Measurements from ENCODE around the gene GIMD1. TPM values are rescaled to one million over a fixed set of nuclear protein-coding genes. Genes with fewer than 3 reads are reported as not detected.

GIMD1 gene
- polyA plus RNA-seq, 3 donors: not detected

DNA sequence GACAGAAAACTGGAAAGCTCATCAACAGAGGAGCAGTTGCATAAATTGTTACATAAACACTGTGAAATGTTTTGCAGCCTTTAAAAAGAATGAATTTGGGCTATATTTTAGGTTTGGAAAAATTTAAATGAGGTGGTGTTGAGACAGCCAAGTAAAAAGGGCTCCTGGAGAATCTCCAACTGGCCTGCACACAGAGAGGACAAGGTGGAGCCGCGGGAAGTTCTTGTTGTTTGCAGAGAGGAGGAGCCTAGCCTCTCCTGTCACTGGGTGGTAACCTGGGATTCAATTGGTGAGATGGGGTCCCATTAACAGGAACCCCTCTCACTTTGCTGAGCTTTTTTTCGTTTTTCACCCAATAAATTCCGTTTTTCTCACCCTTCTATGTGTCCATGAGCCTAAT, 13.4 kb downstream of the GIMD1 start:
- WGBS (ENCODE audit: insufficient coverage): 100% methylated on average over 4 of the region's 4 CpGs
- H3K36me3 Mint-ChIP-seq: peaks cover 16 to 18% of the 10 kb centered on the region in 2 donors
- no peak overlapping the region for H3K27ac Mint-ChIP-seq
- DNase-seq: no peak
- Histone ChIP-seq H3K4me1 (ENCODE audit: control insufficient read depth in 1 of 2, insufficient read depth in 2 of 2, low read length in 2 of 2) (peaks cover 0 to 8% of the 10 kb centered on the region in 2 donors), H3K27me3 (ENCODE audit: control insufficient read depth in 2 of 2, insufficient read depth in 2 of 2, low read length in 2 of 2) (no peaks in the 10 kb centered on the region), H3K36me3 (replicated peaks in 1 of 2; ENCODE audit: control insufficient read depth in 1 of 2, insufficient read depth in 2 of 2, low read length in 2 of 2) (peaks cover 4 to 23% of the 10 kb centered on the region in 2 donors), H3K79me2 (ENCODE audit: insufficient read depth, low read length) (no peaks in the 10 kb centered on the region), H3K27ac (ENCODE audit: low read depth in 1 of 2, low read length in 2 of 2) (no peak overlapping the region), H3K4me2 (replicated peaks; ENCODE audit: extremely low read depth, low read length, poor library complexity, severe bottlenecking) (no peak overlapping the region), H2AFZ (ENCODE audit: insufficient read depth, low read depth, low read length, poor library complexity, severe bottlenecking) (no peak overlapping the region), H3K4me3 (replicated peaks in 1 of 3; ENCODE audit: low read depth in 2 of 3, low read length in 3 of 3) (no peak overlapping the region), H3K9me3 (replicated peaks in 1 of 2; ENCODE audit: control insufficient read depth in 1 of 2, insufficient read depth in 1 of 2, low read length in 2 of 2) (no peaks in the 10 kb centered on the region), H3K9ac (ENCODE audit: insufficient read depth, low read length, poor library complexity, severe bottlenecking) (no peak overlapping the region), H4K20me1 (ENCODE audit: insufficient read depth, low read length) (no peaks in the 10 kb centered on the region)
- peaks cover 40% of the 10 kb centered on the region for H3K4me1 Mint-ChIP-seq
- H3K27me3 Mint-ChIP-seq (ENCODE audit: low read depth in 3 of 3): no peaks in the 10 kb centered on the region
- intact Hi-C loops (cut with micrococcal nuclease): no loop called here
- no peak overlapping the region for H3K4me3 Mint-ChIP-seq
- TF ChIP-seq, protein P1, sequence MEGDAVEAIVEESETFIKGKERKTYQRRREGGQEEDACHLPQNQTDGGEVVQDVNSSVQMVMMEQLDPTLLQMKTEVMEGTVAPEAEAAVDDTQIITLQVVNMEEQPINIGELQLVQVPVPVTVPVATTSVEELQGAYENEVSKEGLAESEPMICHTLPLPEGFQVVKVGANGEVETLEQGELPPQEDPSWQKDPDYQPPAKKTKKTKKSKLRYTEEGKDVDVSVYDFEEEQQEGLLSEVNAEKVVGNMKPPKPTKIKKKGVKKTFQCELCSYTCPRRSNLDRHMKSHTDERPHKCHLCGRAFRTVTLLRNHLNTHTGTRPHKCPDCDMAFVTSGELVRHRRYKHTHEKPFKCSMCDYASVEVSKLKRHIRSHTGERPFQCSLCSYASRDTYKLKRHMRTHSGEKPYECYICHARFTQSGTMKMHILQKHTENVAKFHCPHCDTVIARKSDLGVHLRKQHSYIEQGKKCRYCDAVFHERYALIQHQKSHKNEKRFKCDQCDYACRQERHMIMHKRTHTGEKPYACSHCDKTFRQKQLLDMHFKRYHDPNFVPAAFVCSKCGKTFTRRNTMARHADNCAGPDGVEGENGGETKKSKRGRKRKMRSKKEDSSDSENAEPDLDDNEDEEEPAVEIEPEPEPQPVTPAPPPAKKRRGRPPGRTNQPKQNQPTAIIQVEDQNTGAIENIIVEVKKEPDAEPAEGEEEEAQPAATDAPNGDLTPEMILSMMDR (IDR thresholded peaks at IDR 0.05): no peak
- no peaks in the 10 kb centered on the region for H3K9me3 Mint-ChIP-seq

DNA sequence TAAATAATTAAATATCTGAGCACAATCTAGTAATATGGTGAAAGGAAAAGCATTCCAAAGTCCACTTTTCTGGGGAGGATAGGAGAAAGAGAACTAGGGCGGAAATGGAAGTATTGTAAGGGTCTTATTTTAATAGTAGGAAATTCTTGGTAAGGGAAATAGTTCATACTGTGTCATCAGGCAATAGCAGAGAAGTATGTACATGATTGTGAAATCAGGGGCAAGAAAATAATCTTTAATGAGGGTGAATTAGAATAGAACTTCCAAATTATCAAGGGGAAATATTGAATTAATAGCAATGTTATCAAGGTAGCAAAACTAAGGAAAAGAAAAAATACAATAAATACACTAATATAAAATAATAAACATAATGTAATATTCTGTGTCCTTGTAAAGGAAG, 14.8 kb downstream of the GIMD1 start:
- Histone ChIP-seq H3K4me1 (ENCODE audit: control insufficient read depth in 1 of 2, insufficient read depth in 2 of 2, low read length in 2 of 2) (peaks cover 0 to 3% of the 10 kb centered on the region in 2 donors), H3K36me3 (replicated peaks in 1 of 2; ENCODE audit: control insufficient read depth in 1 of 2, insufficient read depth in 2 of 2, low read length in 2 of 2) (peaks cover 10 to 36% of the 10 kb centered on the region in 2 donors), H3K27ac (ENCODE audit: low read depth in 1 of 2, low read length in 2 of 2) (no peak overlapping the region), H3K4me3 (replicated peaks in 1 of 3; ENCODE audit: low read depth in 2 of 3, low read length in 3 of 3) (no peak overlapping the region), H3K4me2 (replicated peaks; ENCODE audit: extremely low read depth, low read length, poor library complexity, severe bottlenecking) (no peak overlapping the region), H3K9ac (ENCODE audit: insufficient read depth, low read length, poor library complexity, severe bottlenecking) (no peak overlapping the region), H2AFZ (ENCODE audit: insufficient read depth, low read depth, low read length, poor library complexity, severe bottlenecking) (no peak overlapping the region), H3K27me3 (ENCODE audit: control insufficient read depth in 2 of 2, insufficient read depth in 2 of 2, low read length in 2 of 2) (no peaks in the 10 kb centered on the region), H3K79me2 (ENCODE audit: insufficient read depth, low read length) (no peaks in the 10 kb centered on the region), H3K9me3 (replicated peaks in 1 of 2; ENCODE audit: control insufficient read depth in 1 of 2, insufficient read depth in 1 of 2, low read length in 2 of 2) (no peaks in the 10 kb centered on the region), H4K20me1 (ENCODE audit: insufficient read depth, low read length) (no peaks in the 10 kb centered on the region)
- no CpG with 5 or more reads among the region's 1 CpG for WGBS (ENCODE audit: insufficient coverage)
- no peaks in the 10 kb centered on the region for H3K9me3 Mint-ChIP-seq
- H3K4me3 Mint-ChIP-seq: no peak overlapping the region
- peak overlapping the region in 1 of 7 donors; percentile 1 for H3K27ac Mint-ChIP-seq
- H3K4me1 Mint-ChIP-seq: peaks cover 35% of the 10 kb centered on the region
- TF ChIP-seq, protein P1 (IDR thresholded peaks at IDR 0.05): no peak
- DNase-seq: no peak
- intact Hi-C loops (cut with micrococcal nuclease): no loop called here
- peaks cover 25 to 28% of the 10 kb centered on the region in 2 donors for H3K36me3 Mint-ChIP-seq
- H3K27me3 Mint-ChIP-seq (ENCODE audit: low read depth in 3 of 3): no peaks in the 10 kb centered on the region

Measured in CD14-positive monocyte (primary cell).